Esophagus (tissue), 2 donors: ENCODE measurements around the gene MKNK2. TPM values are rescaled to one million over a fixed set of nuclear protein-coding genes. Genes with fewer than 3 reads are reported as not detected.

Experiments
- H3K27ac ChIP-seq, 2 donors: one replicate each; pipeline ENCODE4 v1.5.1; 2013; ENCODE audit warnings: low read depth in 2 of 2, mild to moderate bottlenecking in 2 of 2, inconsistent platforms in 1 of 2, low read length in 1 of 2, moderate library complexity in 1 of 2
- H3K27me3 ChIP-seq, 2 donors: one replicate each; pipeline ENCODE4 v1.6.1; 2013; ENCODE audit warnings: low read length in 2 of 2, control low read depth in 1 of 2, mild to moderate bottlenecking in 1 of 2; ENCODE audit not compliant: insufficient read depth in 2 of 2, control insufficient read depth in 1 of 2
- H3K36me3 ChIP-seq, 2 donors: one replicate each; pipeline ENCODE4 v1.6.1; 2013; ENCODE audit warnings: low read length in 1 of 2; ENCODE audit not compliant: control insufficient read depth in 2 of 2, insufficient read depth in 2 of 2
- H3K4me1 ChIP-seq, 2 donors: one replicate each; pipeline ENCODE4 v1.6.1; 2013; ENCODE audit warnings: low read length in 1 of 2; ENCODE audit not compliant: control insufficient read depth in 2 of 2, insufficient read depth in 2 of 2
- H3K4me3 ChIP-seq, 2 donors: one replicate each; pipeline ENCODE4 v1.5.1; 2013; ENCODE audit warnings: low read length in 2 of 2, mild to moderate bottlenecking in 2 of 2, low read depth in 1 of 2, moderate library complexity in 1 of 2
- H3K9me3 ChIP-seq, 2 donors: one replicate each; pipeline ENCODE4 v1.6.1; 2013; ENCODE audit warnings: mild to moderate bottlenecking in 2 of 2, low read depth in 1 of 2, low read length in 1 of 2, moderate library complexity in 1 of 2; ENCODE audit not compliant: control insufficient read depth in 2 of 2, insufficient read depth in 1 of 2
- WGBS, 2 donors: extraction: QIAGEN DNeasy Blood & Tissue Kit; methylation state at CpG; one replicate each; pipeline ENCODE4 v1.1.7; 2013; 5-methylcytosine and 5-hydroxymethylcytosine counted together
- polyA plus RNA-seq, 2 donors: library from polyadenylated mRNA; stranded (reverse); fragments of 200-250 nt; gene quantifications; one replicate each; pipeline ENCODE4 v1.2.3, GENCODE V29; 2013
- donor health status: healthy with polysubstance abuse.
- donor health status: Bipolar disorder and iron deficiency.

MKNK2 gene
- polyA plus RNA-seq, 2 donors: 167 to 244 TPM

GRCh38 chr19:2050349-2050990 is 574 bp downstream of the MKNK2 start:
- Histone ChIP-seq H3K36me3 (peaks cover 0 to 33% of the 10 kb centered on the region in 2 donors), H3K4me1 (peaks cover 37 to 58% of the 10 kb centered on the region in 2 donors), H3K9me3 (peaks cover 0 to 3% of the 10 kb centered on the region in 2 donors), H3K4me3 (peak overlapping the region; percentile 74 to 88), H3K27ac (peak overlapping the region; percentile 98), H3K27me3 (no peaks in the 10 kb centered on the region)
- 1% methylated on average over 41 to 49 of the region's 49 CpGs for WGBS, 2 donors

GRCh38 chr19:2049741-2050348 is 1.2 kb downstream of the MKNK2 start:
- Histone ChIP-seq H3K27me3 (no peaks in the 10 kb centered on the region), H3K36me3 (peaks cover 3 to 35% of the 10 kb centered on the region in 2 donors), H3K9me3 (peaks cover 0 to 3% of the 10 kb centered on the region in 2 donors), H3K4me1 (peaks cover 36 to 61% of the 10 kb centered on the region in 2 donors), H3K4me3 (peak overlapping the region; percentile 74 to 88), H3K27ac (peak overlapping the region; percentile 98)
- WGBS, 2 donors: 1% methylated on average over 16 of the region's 16 CpGs

GRCh38 chr19:2048959-2049740 is 1.9 kb downstream of the MKNK2 start:
- Histone ChIP-seq H3K36me3 (peaks cover 3 to 42% of the 10 kb centered on the region in 2 donors), H3K4me3 (peak overlapping the region; percentile 74 to 88), H3K4me1 (peaks cover 36 to 64% of the 10 kb centered on the region in 2 donors), H3K27me3 (no peaks in the 10 kb centered on the region), H3K27ac (peak overlapping the region; percentile 98), H3K9me3 (peaks cover 0 to 3% of the 10 kb centered on the region in 2 donors)
- WGBS, 2 donors: 30 to 43% methylated on average over 26 to 27 of the region's 27 CpGs

- H3K9me3 ChIP-seq: no peaks in the 10 kb centered on the region
- no peaks in the 10 kb centered on the region for H3K27me3 ChIP-seq
- H3K36me3 ChIP-seq: peaks cover 3 to 45% of the 10 kb centered on the region in 2 donors
- WGBS, 2 donors: 42 to 49% methylated on average over 17 of the region's 17 CpGs
- peak overlapping the region; percentile 74 to 88 for H3K4me3 ChIP-seq
- H3K4me1 ChIP-seq: peaks cover 37 to 64% of the 10 kb centered on the region in 2 donors
- H3K27ac ChIP-seq: peak overlapping the region; percentile 98
Measured at GRCh38 chr19:2048104-2048958, 2.7 kb downstream of the MKNK2 start.

- no peaks in the 10 kb centered on the region for H3K9me3 ChIP-seq
- peaks cover 3 to 50% of the 10 kb centered on the region in 2 donors for H3K36me3 ChIP-seq
- peak overlapping the region; percentile 27 to 74 for H3K4me3 ChIP-seq
- peak overlapping the region; percentile 98 for H3K27ac ChIP-seq
- WGBS, 2 donors: 36 to 40% methylated on average over 22 of the region's 22 CpGs
- no peaks in the 10 kb centered on the region for H3K27me3 ChIP-seq
- peaks cover 39 to 71% of the 10 kb centered on the region in 2 donors for H3K4me1 ChIP-seq
Measured at GRCh38 chr19:2047449-2048103, 3.5 kb downstream of the MKNK2 start.

GRCh38 chr19:2047076-2047448 is 4.0 kb downstream of the MKNK2 start:
- 51 to 59% methylated on average over 5 to 6 of the region's 6 CpGs for WGBS, 2 donors
- peaks cover 36 to 70% of the 10 kb centered on the region in 2 donors for H3K4me1 ChIP-seq
- H3K27me3 ChIP-seq: no peaks in the 10 kb centered on the region
- peak overlapping the region in 1 of 2 donors; percentile 74 for H3K4me3 ChIP-seq
- no peaks in the 10 kb centered on the region for H3K9me3 ChIP-seq
- H3K27ac ChIP-seq: peak overlapping the region; percentile 98
- peaks cover 3 to 53% of the 10 kb centered on the region in 2 donors for H3K36me3 ChIP-seq

- Histone ChIP-seq H3K4me3 (peak overlapping the region in 1 of 2 donors; percentile 3), H3K27ac (peak overlapping the region; percentile 98), H3K36me3 (peaks cover 3 to 57% of the 10 kb centered on the region in 2 donors), H3K27me3 (no peaks in the 10 kb centered on the region), H3K4me1 (peaks cover 36 to 68% of the 10 kb centered on the region in 2 donors), H3K9me3 (no peaks in the 10 kb centered on the region)
- 63 to 65% methylated on average over 47 to 50 of the region's 50 CpGs for WGBS, 2 donors
Measured at GRCh38 chr19:2046046-2046907, 4.8 kb downstream of the MKNK2 start.

GRCh38 chr19:2045501-2046045 is 5.5 kb downstream of the MKNK2 start:
- H3K9me3 ChIP-seq: no peaks in the 10 kb centered on the region
- H3K4me3 ChIP-seq: peak overlapping the region in 1 of 2 donors; percentile 3
- no peaks in the 10 kb centered on the region for H3K27me3 ChIP-seq
- H3K27ac ChIP-seq: peak overlapping the region; percentile 98
- H3K4me1 ChIP-seq: peaks cover 36 to 74% of the 10 kb centered on the region in 2 donors
- peaks cover 3 to 64% of the 10 kb centered on the region in 2 donors for H3K36me3 ChIP-seq
- 44 to 52% methylated on average over 14 of the region's 14 CpGs for WGBS, 2 donors
